Right atrium auricular region (tissue), 2 donors: ENCODE measurements around the gene CMPK1. TPM values are rescaled to one million over a fixed set of nuclear protein-coding genes. Genes with fewer than 3 reads are reported as not detected.
A peak's percentile ranks its signal among the peaks of the same experiment; 100 is the strongest.
"Not testable (repeated sequence)": the region's sequence is repeated elsewhere in the genome, so short reads cannot be mapped to it uniquely, and the experiment has no call there.

Source experiments
- DNase-seq: peaks from one replicate; pipeline ENCODE4 v3.0.0-alpha.2; 2019; ENCODE audit warnings: low spot score
- H3K27ac ChIP-seq, 2 donors: fragments of 200-600 bp; sonication (generic); 1 replicate in 1 of 2; 2 replicates in 1 of 2; pipeline ENCODE4 v1.5.1; 2016 to 2019
- H3K27me3 ChIP-seq, 2 donors: fragments of 200-600 bp; sonication (generic); one replicate each; pipeline versions ENCODE4 v1.5.1 to v1.6.0; 2017 to 2019
- H3K36me3 ChIP-seq: fragments of 200-600 bp; sonication (generic); one replicate; pipeline ENCODE4 v1.5.1; 2016
- H3K4me1 ChIP-seq, 2 donors: fragments of 200-600 bp; sonication (generic); one replicate each; pipeline versions ENCODE4 v1.5.1 to v1.6.0; 2017 to 2019
- H3K4me3 ChIP-seq, 2 donors: fragments of 200-600 bp; sonication (generic); 1 replicate in 1 of 2; 2 replicates in 1 of 2; pipeline ENCODE4 v1.5.1; 2017 to 2019; ENCODE audit warnings: mild to moderate bottlenecking in 1 of 2, moderate library complexity in 1 of 2
- H3K9me3 ChIP-seq, 2 donors: fragments of 200-600 bp; sonication (generic); one replicate each; pipeline ENCODE4 v1.5.1; 2019
- CTCF ChIP-seq, 2 donors: fragments of 200-600 bp; sonication (generic); IDR thresholded peaks; one replicate each; pipeline ENCODE4 v1.5.1; 2019; ENCODE audit warnings: antibody characterized with exemption in 2 of 2
- total RNA-seq, 2 donors: library from RNA; depleted of rRNA; stranded (reverse); fragments of >200 nt; gene quantifications; one replicate each; pipeline ENCODE4 v1.1.0, GENCODE V29; 2016

The CMPK1 gene, protein sequence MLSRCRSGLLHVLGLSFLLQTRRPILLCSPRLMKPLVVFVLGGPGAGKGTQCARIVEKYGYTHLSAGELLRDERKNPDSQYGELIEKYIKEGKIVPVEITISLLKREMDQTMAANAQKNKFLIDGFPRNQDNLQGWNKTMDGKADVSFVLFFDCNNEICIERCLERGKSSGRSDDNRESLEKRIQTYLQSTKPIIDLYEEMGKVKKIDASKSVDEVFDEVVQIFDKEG
- total RNA-seq: 10 to 100 TPM; 51.4 to 72.3 TPM

- no peak for TF ChIP-seq CTCF (IDR thresholded peaks at IDR 0.05)
- DNase-seq: peak; percentile 84
- no peaks in the 10 kb centered on the region for H3K27me3 ChIP-seq
- H3K4me3 ChIP-seq: peak within 1 kb of the TSS; percentile 97 to 98
- peaks cover 0 to 31% of the 10 kb centered on the region in 2 donors for H3K4me1 ChIP-seq
- peak within 1 kb of the TSS; percentile 97 to 99 for H3K27ac ChIP-seq
- no peaks in the 10 kb centered on the region for H3K36me3 ChIP-seq
- H3K9me3 ChIP-seq: no peaks in the 10 kb centered on the region
Observed at GRCh38 chr1:47333578-47333921, at the start of gene CMPK1. Gene CMPK1 (plus strand): TSS chr1:47333790. CDS start chr1:47333946, 156 bp downstream.

- not testable (repeated sequence) for H3K27ac ChIP-seq, H3K4me3 ChIP-seq, H3K27me3 ChIP-seq, H3K4me1 ChIP-seq, H3K36me3 ChIP-seq, DNase-seq, H3K9me3 ChIP-seq
Observed at GRCh38 chr1:47288116-47288515, 45.5 kb upstream of the CMPK1 start.

DNA sequence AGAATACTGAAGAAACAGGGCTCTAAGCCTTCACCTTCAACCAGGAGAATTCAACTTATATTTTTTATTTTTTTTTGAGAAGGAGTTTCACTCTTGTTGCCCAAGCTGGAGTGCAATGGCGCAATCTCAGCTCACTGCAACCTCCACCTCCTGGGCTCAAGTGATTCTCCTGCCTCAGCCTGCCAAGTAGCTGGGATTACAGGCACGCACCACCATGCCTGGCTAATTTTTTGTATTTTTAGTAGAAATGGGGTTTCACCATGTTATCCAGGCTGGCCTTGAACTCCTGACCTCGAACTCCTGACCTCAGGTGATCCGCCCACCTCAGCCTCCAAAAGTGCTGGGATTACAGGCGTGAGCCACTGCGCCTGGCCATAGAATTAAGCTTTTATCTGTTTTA lies 38.7 kb upstream of the CMPK1 start:
- not testable (repeated sequence) for H3K4me1 ChIP-seq, H3K36me3 ChIP-seq, DNase-seq, H3K9me3 ChIP-seq, H3K27me3 ChIP-seq, H3K4me3 ChIP-seq, H3K27ac ChIP-seq

DNA sequence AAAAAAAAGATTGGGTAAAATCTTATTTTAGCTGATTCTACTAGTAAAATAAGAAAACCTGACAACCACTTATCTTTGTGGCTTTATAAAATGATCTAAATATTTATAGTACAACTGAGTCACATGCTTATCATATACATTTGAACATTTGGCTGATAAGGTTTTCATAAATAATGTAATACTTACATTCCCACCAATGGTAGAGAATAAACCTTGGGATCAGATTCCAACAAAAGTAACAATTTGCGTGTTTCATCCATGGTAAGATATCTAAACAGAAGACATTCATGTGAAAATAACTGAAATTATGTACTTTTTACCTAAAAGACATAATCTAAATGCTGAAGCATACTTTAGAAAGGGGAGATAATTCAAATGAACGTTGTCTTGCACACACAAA lies 38.0 kb upstream of the CMPK1 start:
- Histone ChIP-seq H3K36me3 (no peaks in the 10 kb centered on the region), H3K27ac (no peak overlapping the region), H3K27me3 (no peaks in the 10 kb centered on the region), H3K9me3 (no peaks in the 10 kb centered on the region), H3K4me3 (no peak overlapping the region), H3K4me1 (no peaks in the 10 kb centered on the region)
- no peak for TF ChIP-seq CTCF (IDR thresholded peaks at IDR 0.05)
- no peak for DNase-seq

DNA sequence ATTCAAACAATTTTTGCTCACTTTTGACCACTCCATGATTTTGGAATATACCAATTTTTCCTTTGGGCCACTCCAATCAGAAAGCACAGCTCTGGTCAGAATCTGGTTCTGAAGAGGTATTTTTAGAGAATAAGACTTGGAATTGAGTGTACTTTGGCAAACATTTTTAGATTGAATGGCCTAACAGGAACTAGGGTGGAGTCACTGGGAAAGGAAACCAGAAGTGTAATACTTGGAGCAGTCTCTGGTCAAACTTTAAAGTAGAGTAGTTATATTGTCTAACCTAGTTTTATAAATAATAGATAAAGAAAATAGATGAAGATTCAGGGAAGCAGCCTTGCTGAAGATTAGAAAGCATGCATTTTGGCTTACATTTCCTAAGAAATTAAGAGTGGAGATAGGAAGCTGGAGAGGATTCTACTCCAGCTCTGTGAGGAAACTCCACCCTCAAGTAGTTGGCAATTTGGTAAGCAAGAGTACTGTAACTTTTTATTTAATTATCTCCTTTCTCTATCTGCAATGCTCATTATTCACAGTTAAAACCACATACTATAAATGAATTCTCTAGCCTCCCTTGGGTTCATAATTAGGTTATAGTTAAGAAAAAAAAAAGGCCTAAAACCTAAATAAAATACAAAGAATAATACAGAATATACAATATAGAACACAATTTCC lies 35.4 kb upstream of the CMPK1 start:
- Histone ChIP-seq H3K27ac (peak overlapping the region in 1 of 2 donors; percentile 70), H3K4me1 (no peaks in the 10 kb centered on the region), H3K27me3 (no peaks in the 10 kb centered on the region), H3K36me3 (no peaks in the 10 kb centered on the region), H3K9me3 (no peaks in the 10 kb centered on the region), H3K4me3 (no peak overlapping the region)
- TF ChIP-seq CTCF (IDR thresholded peaks at IDR 0.05): no peak
- DNase-seq: no peak

- TF ChIP-seq CTCF (IDR thresholded peaks at IDR 0.05): no peak
- H3K27ac ChIP-seq: no peak overlapping the region
- no peak for DNase-seq
- no peaks in the 10 kb centered on the region for H3K4me1 ChIP-seq
- H3K36me3 ChIP-seq: no peaks in the 10 kb centered on the region
- no peaks in the 10 kb centered on the region for H3K9me3 ChIP-seq
- H3K4me3 ChIP-seq: no peak overlapping the region
- H3K27me3 ChIP-seq: no peaks in the 10 kb centered on the region
Observed at GRCh38 chr1:47302472-47302871, 31.1 kb upstream of the CMPK1 start.

DNA sequence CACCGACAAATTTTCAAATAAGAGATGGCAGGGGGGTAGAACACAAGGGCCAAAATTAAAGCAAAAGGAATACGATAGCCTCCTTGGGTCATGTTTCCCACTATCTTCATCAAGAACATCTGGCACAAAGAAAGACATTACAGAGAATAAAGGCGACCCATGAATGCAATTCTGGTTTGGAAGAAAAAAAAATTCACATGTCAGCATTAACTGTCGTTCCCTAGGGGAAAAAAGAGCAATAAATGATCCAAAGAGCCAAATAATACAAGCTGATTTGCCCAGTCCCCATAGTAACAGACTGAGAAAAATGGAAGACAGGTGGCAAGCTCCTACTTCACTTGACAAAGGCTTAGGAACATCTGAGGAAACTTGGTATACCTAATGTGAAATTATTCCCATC lies 24.2 kb upstream of the CMPK1 start:
- no peak overlapping the region for H3K27ac ChIP-seq
- H3K4me1 ChIP-seq: peaks cover 0 to 9% of the 10 kb centered on the region in 2 donors
- DNase-seq: no peak
- no peaks in the 10 kb centered on the region for H3K9me3 ChIP-seq
- no peak overlapping the region for H3K4me3 ChIP-seq
- TF ChIP-seq CTCF (IDR thresholded peaks at IDR 0.05): no peak
- H3K27me3 ChIP-seq: no peaks in the 10 kb centered on the region
- H3K36me3 ChIP-seq: no peaks in the 10 kb centered on the region
